ENCODE results near the gene LDB3.

- TF ChIP-seq CTCF (conservative IDR thresholded peaks at IDR 0.05; ENCODE audit: low read depth, low read length), result no peak
- no peak for TF ChIP-seq EZH2 (IDR thresholded peaks at IDR 0.05; ENCODE audit: low read length, unreplicated experiment)
- TF ChIP-seq EZH2phosphoT487 (IDR thresholded peaks at IDR 0.05; ENCODE audit: borderline replicate concordance, low read length), result no peak
Observed at GRCh38 chr10:86670876-86671275, 2.6 kb downstream of the LDB3 start.
